AG04449 (cell line): Measurements from ENCODE around the gene SPATA9.

Experiments
- CTCF ChIA-PET: fragments of 350-600 bp; formaldehyde crosslinking; extraction: SDS; loops from one replicate; lab custom pipeline; 2021; ENCODE audit warnings: antibody characterized with exemption; lab: Yijun Ruan, JAX
- POLR2A ChIA-PET: fragments of 400-600, 350-600 bp; formaldehyde crosslinking; extraction: SDS; loops from one replicate; lab custom pipeline; 2020; ENCODE audit warnings: antibody characterized with exemption, inconsistent platforms; lab: Yijun Ruan, JAX
- DNase-seq: peaks from one replicate; pipeline ENCODE4 v3.0.0-alpha.2; 2010; ENCODE audit warnings: low read depth, low spot score
- H3K4me3 ChIP-seq: 2 replicates; pipeline ENCODE4 v1.5.1; 2011; ENCODE audit warnings: low read depth, mild to moderate bottlenecking, control low read depth, low read length
- TF ChIP-seq, protein P1 (sequence below): IDR thresholded peaks from one replicate; pipeline ENCODE4 v1.5.1; 2011; ENCODE audit warnings: mild to moderate bottlenecking, moderate library complexity, low read length, control low read depth, inconsistent platforms; ENCODE audit not compliant: insufficient read depth; ENCODE audit errors: missing control alignments

SPATA9 gene

DNA sequence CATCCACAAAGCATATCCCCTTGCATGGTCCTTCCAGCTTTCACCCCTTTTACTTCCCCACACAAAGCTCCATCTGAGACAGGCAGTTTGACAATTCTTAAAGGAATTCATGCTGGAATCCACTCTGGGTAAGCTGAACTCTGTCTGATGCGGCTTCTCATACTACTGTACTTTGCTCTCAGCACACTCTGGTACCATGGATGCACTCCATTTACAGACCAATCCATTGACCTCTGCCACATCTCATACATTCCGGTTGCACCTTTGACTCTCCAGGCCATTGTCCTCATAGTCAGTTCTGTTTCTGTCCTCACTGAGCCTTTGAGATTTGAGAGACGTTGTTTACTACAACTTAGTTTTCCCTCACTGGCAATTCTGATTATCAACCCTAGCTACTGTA lies 12.2 kb downstream of the SPATA9 start:
- TF ChIP-seq, protein P1, sequence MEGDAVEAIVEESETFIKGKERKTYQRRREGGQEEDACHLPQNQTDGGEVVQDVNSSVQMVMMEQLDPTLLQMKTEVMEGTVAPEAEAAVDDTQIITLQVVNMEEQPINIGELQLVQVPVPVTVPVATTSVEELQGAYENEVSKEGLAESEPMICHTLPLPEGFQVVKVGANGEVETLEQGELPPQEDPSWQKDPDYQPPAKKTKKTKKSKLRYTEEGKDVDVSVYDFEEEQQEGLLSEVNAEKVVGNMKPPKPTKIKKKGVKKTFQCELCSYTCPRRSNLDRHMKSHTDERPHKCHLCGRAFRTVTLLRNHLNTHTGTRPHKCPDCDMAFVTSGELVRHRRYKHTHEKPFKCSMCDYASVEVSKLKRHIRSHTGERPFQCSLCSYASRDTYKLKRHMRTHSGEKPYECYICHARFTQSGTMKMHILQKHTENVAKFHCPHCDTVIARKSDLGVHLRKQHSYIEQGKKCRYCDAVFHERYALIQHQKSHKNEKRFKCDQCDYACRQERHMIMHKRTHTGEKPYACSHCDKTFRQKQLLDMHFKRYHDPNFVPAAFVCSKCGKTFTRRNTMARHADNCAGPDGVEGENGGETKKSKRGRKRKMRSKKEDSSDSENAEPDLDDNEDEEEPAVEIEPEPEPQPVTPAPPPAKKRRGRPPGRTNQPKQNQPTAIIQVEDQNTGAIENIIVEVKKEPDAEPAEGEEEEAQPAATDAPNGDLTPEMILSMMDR: no peak
- ChIA-PET CTCF (interaction anchor here (0.9 to 7.7 kb wide), 6 partner anchors 24 to 179 kb away, joined by 3 to 92 read pairs (median 4); partner anchors contain the start of gene RFESD), POLR2A (interaction anchor here (1.5 to 1.6 kb wide), 2 partner anchors 61 to 90 kb away, joined by 5 to 12 read pairs; partner anchors contain the start of gene RHOBTB3)
- DNase-seq: no peak
- H3K4me3 ChIP-seq: no peak overlapping the region

DNA sequence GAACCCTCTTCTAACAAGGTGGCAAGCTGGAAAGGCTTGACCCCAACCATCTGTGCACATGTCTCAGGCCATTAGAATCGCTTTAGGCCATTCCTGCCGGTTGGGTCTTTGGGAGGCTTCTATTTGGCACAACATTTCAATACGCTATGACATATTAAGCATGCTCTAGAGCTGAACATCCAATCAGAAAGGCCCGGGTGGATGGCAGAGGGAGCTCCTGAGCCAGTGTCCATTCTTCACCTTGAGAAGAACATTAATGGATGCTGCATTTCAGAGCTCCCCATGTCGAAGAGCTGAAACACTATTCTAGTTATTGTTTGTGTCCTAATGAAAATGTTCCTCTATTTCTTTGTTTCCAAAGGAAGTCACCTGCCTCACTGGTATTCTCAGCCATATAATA lies 12.8 kb downstream of the SPATA9 start:
- ChIA-PET CTCF (interaction anchor here (0.8 to 7.7 kb wide), 7 partner anchors 17 to 179 kb away, joined by 3 to 92 read pairs (median 4); partner anchors contain the start of gene RFESD), POLR2A (interaction anchor here (1.5 to 1.6 kb wide), 2 partner anchors 61 to 90 kb away, joined by 5 to 12 read pairs; partner anchors contain the start of gene RHOBTB3)
- TF ChIP-seq, protein P1: no peak
- H3K4me3 ChIP-seq: no peak overlapping the region
- no peak for DNase-seq

GRCh38 chr5:95669540-95669939 lies 13.3 kb downstream of the SPATA9 start:
- TF ChIP-seq, protein P1: no peak
- DNase-seq: peak; percentile 98
- H3K4me3 ChIP-seq: no peak overlapping the region
- POLR2A ChIA-PET: interaction anchor here (1.5 to 1.6 kb wide), 2 partner anchors 62 to 91 kb away, joined by 5 to 12 read pairs; partner anchors contain the start of gene RHOBTB3
- CTCF ChIA-PET: interaction anchor here (0.8 to 7.7 kb wide), 8 partner anchors 17 to 180 kb away, joined by 3 to 92 read pairs (median 4); partner anchors contain the start of gene RFESD

DNA sequence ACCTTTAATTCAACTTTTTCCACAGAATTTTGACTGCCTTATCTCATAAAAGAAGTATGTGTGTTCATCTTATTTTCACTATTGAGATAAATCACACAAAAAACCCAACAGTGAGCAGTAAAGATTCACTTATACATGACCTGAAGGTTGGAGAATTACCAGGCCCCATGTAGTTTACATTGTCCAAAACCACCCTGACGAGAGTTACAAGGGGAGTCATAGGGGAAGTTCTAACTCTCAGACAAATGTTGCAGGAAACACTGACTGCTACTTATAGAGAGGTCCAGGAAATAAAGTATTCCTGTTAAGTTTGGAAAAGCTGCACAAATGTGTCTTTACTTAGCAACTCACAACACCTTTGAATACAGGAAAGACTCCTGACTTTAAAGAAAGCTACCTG lies 14.1 kb downstream of the SPATA9 start:
- H3K4me3 ChIP-seq: no peak overlapping the region
- TF ChIP-seq, protein P1: no peak
- CTCF ChIA-PET: interaction anchor here (0.7 to 7.7 kb wide), 8 partner anchors 16 to 180 kb away, joined by 3 to 92 read pairs (median 4); partner anchors contain the start of gene RFESD
- no peak for DNase-seq
- POLR2A ChIA-PET: no interaction called here

- ChIA-PET POLR2A (no interaction called here), CTCF (interaction anchor here (1.2 to 7.7 kb wide), 9 partner anchors 9 to 181 kb away, joined by 3 to 92 read pairs (median 4); partner anchors contain the start of gene RFESD)
- no peak overlapping the region for H3K4me3 ChIP-seq
- TF ChIP-seq, protein P1: no peak
- no peak for DNase-seq
Measured at GRCh38 chr5:95668216-95668615, 14.6 kb downstream of the SPATA9 start.

GRCh38 chr5:95667678-95668077 lies 15.1 kb downstream of the SPATA9 start:
- ChIA-PET POLR2A (no interaction called here), CTCF (interaction anchor here (1.2 to 7.7 kb wide), 7 partner anchors 9 to 181 kb away, joined by 3 to 92 read pairs (median 7); partner anchors contain the start of gene RFESD)

More at GRCh38 chr5:95667678-95668077, 15.1 kb downstream of the SPATA9 start:
- H3K4me3 ChIP-seq: no peak overlapping the region
- TF ChIP-seq, protein P1: no peak
- DNase-seq: no peak
